IMR-90 (cell line): ENCODE data around the gene RRP8.

Source experiments
- CTCF ChIP-seq: conservative IDR thresholded peaks from 2 replicates; pipeline ENCODE4 v1.5.1; 2012; ENCODE audit warnings: mild to moderate bottlenecking, low read depth, low read length, improper control_type of control experiment
- POLR2A ChIP-seq: IDR thresholded peaks from 2 replicates; pipeline ENCODE4 v1.6.1; 2012; ENCODE audit warnings: mild to moderate bottlenecking, low read depth, low read length

GRCh38 chr11:6546735-6547134 lies 56.7 kb downstream of the RRP8 start:
- no peak for TF ChIP-seq CTCF
- no peak for TF ChIP-seq POLR2A
